ENCODE data around the gene C5orf47.

The C5orf47 gene

DNA sequence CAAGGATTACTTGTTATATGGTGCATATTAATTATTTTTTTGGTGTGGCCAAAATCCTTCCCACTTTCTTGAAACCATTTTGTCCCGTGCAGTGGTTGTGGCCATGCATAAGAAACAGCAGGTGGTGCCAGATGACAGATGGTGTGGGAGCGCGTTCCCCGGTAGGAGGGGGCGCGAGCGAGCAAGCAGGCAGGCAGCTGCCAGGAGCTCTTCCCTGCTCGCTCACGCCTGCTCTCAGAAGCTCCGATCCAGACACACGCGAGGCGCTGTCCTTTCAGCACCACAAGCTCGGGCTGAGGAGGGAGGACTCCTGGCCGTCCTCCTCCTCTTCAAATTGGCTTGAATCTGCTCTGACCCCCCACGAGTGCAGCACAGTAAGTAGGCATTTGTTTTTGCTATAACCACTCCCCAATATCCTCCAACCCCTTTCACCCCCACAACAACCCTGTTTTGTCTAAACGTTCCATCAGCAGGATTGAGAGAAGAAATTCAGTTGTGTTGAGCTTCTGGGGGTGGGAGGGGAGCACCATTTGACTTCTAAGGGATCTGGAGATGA is 56.6 kb downstream of the C5orf47 start, which contains the start of gene NSG2:
NSG2 (plus strand) TSS at position 237 of the 556 bp plus-strand sequence. CDS start 1,050 bp downstream, outside the sequence.
- peak; percentile 72 for DNase-seq

- no peak for DNase-seq
Measured at GRCh38 chr5:174046558-174046957, 57.6 kb downstream of the C5orf47 start.

GRCh38 chr5:174047472-174048099 is 58.6 kb downstream of the C5orf47 start:
- DNase-seq: no peak

- no peak for DNase-seq
Measured at GRCh38 chr5:174052636-174053035, 63.7 kb downstream of the C5orf47 start.

DNA sequence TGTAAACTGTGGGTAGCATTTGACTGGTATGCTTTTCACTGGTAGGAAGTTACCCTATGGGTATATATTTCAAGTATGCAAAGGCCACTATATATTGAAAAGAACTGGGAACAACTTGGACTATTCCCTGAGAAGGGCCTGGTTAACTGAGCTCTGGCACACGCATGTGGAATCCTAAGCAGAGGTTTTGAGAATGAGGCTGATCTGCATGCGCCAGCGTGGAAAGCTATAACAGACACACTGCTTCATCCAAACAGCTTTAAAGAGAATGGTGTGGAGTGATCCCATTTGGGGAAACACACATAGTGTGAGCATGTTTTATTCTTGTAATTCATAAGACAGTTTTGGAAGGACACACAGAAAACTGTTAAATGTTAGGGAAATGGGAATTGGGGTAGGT is 64.9 kb downstream of the C5orf47 start:
- no peak for DNase-seq

All from NCI-H524 treated with DMSO at 0.1 percent for 48 hours (cell line).